Adrenal gland (tissue), 12 donors: ENCODE measurements around the gene CHPF2. TPM values are rescaled to one million over a fixed set of nuclear protein-coding genes. Genes with fewer than 3 reads are reported as not detected.

Source experiments
- DNase-seq, 7 donors: peaks; one replicate each; pipeline ENCODE4 v3.0.0-alpha.2; 2019 to 2020
- H3K27ac ChIP-seq, 5 donors: fragments of 200-600 bp; sonication (generic) in 4 of 5; 1 replicate in 3 of 5; 2 replicates in 2 of 5; pipeline versions ENCODE4 v1.5.1 to v1.8.0; 2016 to 2020; ENCODE audit warnings: mild to moderate bottlenecking in 1 of 5
- H3K27me3 ChIP-seq: fragments of 200-600 bp; 2 replicates; pipeline ENCODE4 v1.8.0; 2021
- H3K36me3 ChIP-seq, 2 donors: fragments of 200-600 bp; replicated peaks in 1 of 2; 1 replicate in 1 of 2; 2 replicates in 1 of 2; pipeline versions ENCODE4 v1.5.1 to v1.8.0; 2018 to 2022
- H3K4me1 ChIP-seq, 2 donors: fragments of 200-600 bp; replicated peaks in 1 of 2; 1 replicate in 1 of 2; 2 replicates in 1 of 2; pipeline versions ENCODE4 v1.5.1 to v1.8.0; 2018 to 2021
- H3K4me3 ChIP-seq, 4 donors: fragments of 200-600 bp; sonication (generic) in 3 of 4; one replicate each; pipeline ENCODE4 v1.5.1; 2016 to 2018
- H3K9me3 ChIP-seq, 3 donors: fragments of 200-600 bp; sonication (generic) in 1 of 3; replicated peaks in 1 of 3; 1 replicate in 2 of 3; 2 replicates in 1 of 3; pipeline versions ENCODE4 v1.5.1 to v1.8.0; 2016 to 2021
- CTCF ChIP-seq, 6 experiments: fragments of 450-650 bp in 4 of 6; fragments of 200-600 bp in 2 of 6; sonication (generic) in 1 of 6; IDR thresholded peaks; 1 replicate in 5 of 6; 2 replicates in 1 of 6; pipeline versions ENCODE4 v1.5.1 to v1.8.0; 2016 to 2021; ENCODE audit warnings: antibody characterized with exemption in 6 of 6, mild to moderate bottlenecking in 2 of 6, moderate library complexity in 1 of 6
- POLR2A ChIP-seq, 2 donors: fragments of 450-650 bp; IDR thresholded peaks; one replicate each; pipeline ENCODE4 v1.6.1; 2017; ENCODE audit warnings: antibody characterized with exemption in 2 of 2, mild to moderate bottlenecking in 2 of 2, moderate library complexity in 1 of 2
- whole genome bisulfite sequencing, 4 donors: extraction: QIAGEN DNeasy Blood & Tissue Kit in 2 of 4; methylation state at CpG; one replicate each; pipeline versions ENCODE4 v1.1.5 to v1.1.7; 2013 to 2017; 5-methylcytosine and 5-hydroxymethylcytosine counted together
- intact Hi-C, 2 donors: fragments of 100-400 bp; cut with DNase I; formaldehyde crosslinking; loops; one replicate each; pipeline versions ENCODE4 v1.14.1 to v1.15.0; 2022 to 2023
- polyA plus RNA-seq, 3 donors: library from polyadenylated mRNA; stranded (reverse); fragments of 200-250 nt in 2 of 3; fragments of 350-450 nt in 1 of 3; fragmentation: Illumina TruSeq in 1 of 3; extraction: RNeasy Lipid Tissue Mini Kit (QIAGEN cat#74804) in 1 of 3; gene quantifications; one replicate each; pipeline ENCODE4 v1.2.3, GENCODE V29; 2013 to 2014
- total RNA-seq, 9 donors: library from RNA; depleted of rRNA in 4 of 9; stranded (reverse); fragments of >200 nt in 4 of 9; fragments of 120-200 nt in 1 of 9; fragmentation: NEBNext Ultra II Directional in 1 of 9; extraction: Animal tissue kit (Norgen Biotek cat#: 25700) in 1 of 9; gene quantifications; one replicate each; pipeline versions ENCODE4 v1.1.0 to v1.2.4, GENCODE V29; 2013 to 2023
- donor health status: healthy with polysubstance abuse.
- donor health status: Bipolar disorder and iron deficiency.
- donor health status: DM: yes; HTN: yes; CAD: no.
- donor health status: DM: no; HTN: no; CAD: no.
- donor health status: DM: no; HTN: no; CAD: no.
- donor health status: DM: yes; HTN: yes; CAD: no.

CHPF2 gene
- total and polyA plus RNA-seq, 12 donors = 15.8 to 87.8 (median 60.6) TPM

DNA sequence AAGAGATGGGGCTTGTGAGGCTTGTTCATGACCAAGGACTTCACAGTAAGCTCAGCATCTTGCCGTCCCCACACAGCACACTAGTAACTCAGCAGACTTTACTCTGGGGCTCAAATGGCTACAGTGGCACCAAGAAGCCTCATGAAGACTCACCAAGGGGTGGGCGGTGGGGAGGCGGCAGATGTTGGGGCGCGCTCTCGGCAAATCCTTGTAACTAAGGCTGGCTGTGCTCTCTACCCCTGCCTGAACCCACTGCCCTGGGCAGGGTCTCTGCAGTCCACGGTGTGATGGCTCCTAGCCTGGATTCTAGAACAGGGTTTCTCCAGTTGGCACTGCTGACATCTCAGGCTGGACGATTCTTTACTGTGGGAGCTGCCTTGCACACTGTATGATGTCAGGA is 28.6 kb downstream of the CHPF2 start:
- no peak for TF ChIP-seq POLR2A (IDR thresholded peaks at IDR 0.05)
- TF ChIP-seq CTCF (IDR thresholded peaks at IDR 0.05) = no peak
- peaks cover 9 to 14% of the 10 kb centered on the region in 2 donors for H3K4me1 ChIP-seq
- no peak overlapping the region for H3K4me3 ChIP-seq
- H3K27me3 ChIP-seq = no peaks in the 10 kb centered on the region
- intact Hi-C loops = no loop called here
- 81 to 100% (median 88%) methylated on average over 1 to 8 of the region's 8 CpGs for WGBS, 4 donors
- no peak overlapping the region for H3K27ac ChIP-seq
- no peak for DNase-seq
- H3K9me3 ChIP-seq = no peaks in the 10 kb centered on the region
- H3K36me3 ChIP-seq = no peaks in the 10 kb centered on the region

DNA sequence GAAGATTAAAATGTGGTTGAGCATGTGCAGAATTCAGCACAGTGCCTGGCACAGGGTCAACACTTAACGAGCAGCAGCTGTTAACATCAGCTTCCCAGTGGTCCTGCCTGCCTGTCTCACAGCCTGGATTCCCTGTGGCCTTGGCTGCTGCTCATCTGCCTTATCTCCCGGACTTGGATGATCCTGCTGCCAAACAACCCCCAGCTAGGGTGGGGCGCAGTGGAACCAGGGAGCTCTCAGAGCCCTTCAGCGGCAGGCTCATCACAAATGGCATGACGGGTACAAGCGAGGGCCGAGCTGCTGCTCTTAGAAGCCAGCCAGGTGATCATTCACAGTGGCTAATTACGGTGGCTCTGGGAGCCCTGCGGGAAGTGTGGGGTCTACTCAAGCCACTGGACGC is 29.2 kb downstream of the CHPF2 start:
- no peaks in the 10 kb centered on the region for H3K9me3 ChIP-seq
- H3K27me3 ChIP-seq = no peaks in the 10 kb centered on the region
- peaks cover 7 to 14% of the 10 kb centered on the region in 2 donors for H3K4me1 ChIP-seq
- WGBS, 4 donors = 29 to 40% (median 34%) methylated on average over 2 to 10 of the region's 10 CpGs
- DNase-seq = peak in 4 of 7 donors; percentile 58 to 69 (median 66)
- H3K36me3 ChIP-seq = no peaks in the 10 kb centered on the region
- intact Hi-C loops = no loop called here
- H3K27ac ChIP-seq = no peak overlapping the region
- no peak overlapping the region for H3K4me3 ChIP-seq
- no peak for TF ChIP-seq POLR2A (IDR thresholded peaks at IDR 0.05)
- no peak for TF ChIP-seq CTCF (IDR thresholded peaks at IDR 0.05)

DNA sequence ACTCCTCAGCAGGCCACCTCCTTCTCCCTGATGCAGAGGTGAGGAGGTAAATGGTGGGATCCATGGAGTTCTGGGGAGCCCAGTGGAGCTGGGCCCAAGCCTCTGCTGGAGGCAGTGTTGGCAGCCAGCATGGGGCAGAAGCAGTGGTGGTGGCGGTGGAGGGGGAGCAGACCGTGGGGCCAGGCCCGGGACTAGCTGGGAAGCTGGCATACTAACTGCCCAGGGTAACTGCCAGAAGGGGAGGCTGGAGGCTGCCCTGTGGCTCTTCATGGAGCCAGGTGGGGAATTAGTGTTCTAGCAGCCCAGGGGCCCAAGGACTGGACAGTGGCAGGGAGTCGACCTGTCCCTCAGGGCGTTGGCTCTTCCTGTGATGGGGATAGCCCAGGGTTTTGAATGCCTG is 32.3 kb downstream of the CHPF2 start:
- 86 to 100% (median 94%) methylated on average over 2 to 5 of the region's 5 CpGs for WGBS, 4 donors
- Histone ChIP-seq H3K9me3 (no peaks in the 10 kb centered on the region), H3K27ac (no peak overlapping the region), H3K4me1 (peaks cover 5 to 14% of the 10 kb centered on the region in 2 donors), H3K4me3 (no peak overlapping the region), H3K27me3 (no peaks in the 10 kb centered on the region), H3K36me3 (no peaks in the 10 kb centered on the region)
- intact Hi-C loops = no loop called here
- TF ChIP-seq CTCF (IDR thresholded peaks at IDR 0.05) = no peak
- no peak for TF ChIP-seq POLR2A (IDR thresholded peaks at IDR 0.05)
- DNase-seq = no peak

DNA sequence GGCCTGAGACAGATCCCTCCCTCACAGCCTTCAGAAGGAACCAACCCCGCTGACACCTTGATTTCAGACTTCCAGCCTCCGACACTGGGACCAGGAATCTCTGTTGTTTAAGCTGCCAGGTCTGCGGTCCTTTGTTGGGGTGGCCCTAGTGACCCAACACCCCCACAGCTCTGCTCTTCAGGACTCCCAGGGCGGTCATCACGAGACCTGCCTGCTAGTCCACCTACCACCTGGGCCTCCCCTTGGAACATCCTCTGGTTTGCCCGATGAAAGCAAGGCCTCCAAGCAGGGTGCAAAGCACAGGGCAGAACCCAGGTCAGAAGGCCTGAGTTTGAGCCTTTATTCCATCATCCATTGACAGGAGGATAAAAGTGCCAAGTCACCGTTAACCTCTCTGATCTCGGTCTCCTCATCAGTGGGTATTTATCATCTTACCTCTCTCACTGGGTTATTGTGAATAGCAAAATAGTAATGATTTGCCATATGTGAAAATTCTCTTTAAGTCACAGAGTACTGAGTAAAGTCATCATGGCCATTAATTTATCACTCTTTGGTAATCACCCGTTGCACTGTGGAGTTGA is 33.2 kb downstream of the CHPF2 start:
- no peaks in the 10 kb centered on the region for H3K9me3 ChIP-seq
- intact Hi-C loops = no loop called here
- H3K4me1 ChIP-seq = peaks cover 5 to 14% of the 10 kb centered on the region in 2 donors
- 82 to 94% (median 90%) methylated on average over 9 of the region's 9 CpGs for WGBS, 4 donors
- TF ChIP-seq CTCF (IDR thresholded peaks at IDR 0.05) = no peak
- TF ChIP-seq POLR2A (IDR thresholded peaks at IDR 0.05) = no peak
- no peak for DNase-seq
- no peak overlapping the region for H3K4me3 ChIP-seq
- no peak overlapping the region for H3K27ac ChIP-seq
- H3K36me3 ChIP-seq = no peaks in the 10 kb centered on the region
- no peaks in the 10 kb centered on the region for H3K27me3 ChIP-seq
